Tibial nerve (tissue), 4 donors: ENCODE results near the gene CIROP. TPM values are rescaled to one million over a fixed set of nuclear protein-coding genes. Genes with fewer than 3 reads are reported as not detected.
A peak's percentile ranks its signal among the peaks of the same experiment; 100 is the strongest.

Experiments
- DNase-seq, 2 donors: peaks; one replicate each; pipeline ENCODE4 v3.0.0-alpha.2; 2019; ENCODE audit warnings: low spot score in 2 of 2
- H3K27ac ChIP-seq, 4 donors: fragments of 200-600 bp; sonication (generic) in 3 of 4; one replicate each; pipeline ENCODE4 v1.5.1; 2017 to 2019; ENCODE audit warnings: mild to moderate bottlenecking in 1 of 4
- H3K27me3 ChIP-seq, 2 donors: fragments of 200-600 bp; sonication (generic) in 1 of 2; one replicate each; pipeline versions ENCODE4 v1.5.1 to v1.6.0; 2017 to 2019
- H3K36me3 ChIP-seq, 3 donors: fragments of 200-600 bp; sonication (generic); one replicate each; pipeline ENCODE4 v1.5.1; 2018 to 2019
- H3K4me1 ChIP-seq, 4 donors: fragments of 200-600 bp; sonication (generic) in 3 of 4; one replicate each; pipeline ENCODE4 v1.5.1; 2017 to 2019
- H3K4me3 ChIP-seq, 4 donors: fragments of 200-600 bp; sonication (generic) in 3 of 4; one replicate each; pipeline ENCODE4 v1.5.1; 2017 to 2019; ENCODE audit warnings: mild to moderate bottlenecking in 1 of 4, moderate library complexity in 1 of 4
- H3K9me3 ChIP-seq, 4 donors: fragments of 200-600 bp; sonication (generic) in 3 of 4; one replicate each; pipeline ENCODE4 v1.5.1; 2017 to 2019
- EP300 ChIP-seq, 2 donors: sonication (generic); formaldehyde crosslinking; IDR thresholded peaks; one replicate each; pipeline ENCODE4 v1.6.1; 2017; ENCODE audit warnings: antibody characterized with exemption in 2 of 2, mild to moderate bottlenecking in 1 of 2
- POLR2A ChIP-seq, 2 donors: fragments of 450-650 bp; IDR thresholded peaks; one replicate each; pipeline ENCODE4 v1.6.1; 2017; ENCODE audit warnings: antibody characterized with exemption in 2 of 2, mild to moderate bottlenecking in 2 of 2, moderate library complexity in 2 of 2
- WGBS, 2 donors: methylation state at CpG; one replicate each; pipeline ENCODE4 v1.1.5; 2018; 5-methylcytosine and 5-hydroxymethylcytosine counted together
- total RNA-seq, 4 donors: library from RNA; depleted of rRNA; stranded (reverse); fragments of >200 nt; gene quantifications; one replicate each; pipeline ENCODE4 v1.1.0, GENCODE V29; 2016
- TF ChIP-seq, protein P1 (sequence below), 5 experiments: fragments of 200-600 bp in 3 of 5; fragments of 450-650 bp in 2 of 5; sonication (generic) in 3 of 5; IDR thresholded peaks; one replicate each; pipeline ENCODE4 v1.5.1; 2016 to 2019; ENCODE audit warnings: antibody characterized with exemption in 5 of 5, mild to moderate bottlenecking in 3 of 5, moderate library complexity in 2 of 5

CIROP gene
- total RNA-seq, 4 donors from 2014 or later = not detected

GRCh38 chr14:23062002-23062401 lies 42.8 kb downstream of the CIROP start:
- TF ChIP-seq POLR2A (IDR thresholded peaks at IDR 0.05) = no peak
- TF ChIP-seq, protein P1, sequence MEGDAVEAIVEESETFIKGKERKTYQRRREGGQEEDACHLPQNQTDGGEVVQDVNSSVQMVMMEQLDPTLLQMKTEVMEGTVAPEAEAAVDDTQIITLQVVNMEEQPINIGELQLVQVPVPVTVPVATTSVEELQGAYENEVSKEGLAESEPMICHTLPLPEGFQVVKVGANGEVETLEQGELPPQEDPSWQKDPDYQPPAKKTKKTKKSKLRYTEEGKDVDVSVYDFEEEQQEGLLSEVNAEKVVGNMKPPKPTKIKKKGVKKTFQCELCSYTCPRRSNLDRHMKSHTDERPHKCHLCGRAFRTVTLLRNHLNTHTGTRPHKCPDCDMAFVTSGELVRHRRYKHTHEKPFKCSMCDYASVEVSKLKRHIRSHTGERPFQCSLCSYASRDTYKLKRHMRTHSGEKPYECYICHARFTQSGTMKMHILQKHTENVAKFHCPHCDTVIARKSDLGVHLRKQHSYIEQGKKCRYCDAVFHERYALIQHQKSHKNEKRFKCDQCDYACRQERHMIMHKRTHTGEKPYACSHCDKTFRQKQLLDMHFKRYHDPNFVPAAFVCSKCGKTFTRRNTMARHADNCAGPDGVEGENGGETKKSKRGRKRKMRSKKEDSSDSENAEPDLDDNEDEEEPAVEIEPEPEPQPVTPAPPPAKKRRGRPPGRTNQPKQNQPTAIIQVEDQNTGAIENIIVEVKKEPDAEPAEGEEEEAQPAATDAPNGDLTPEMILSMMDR (IDR thresholded peaks at IDR 0.05) = no peak
- TF ChIP-seq EP300 (IDR thresholded peaks at IDR 0.05) = peak in 1 of 2 donors; percentile 68
- H3K4me1 ChIP-seq = peaks cover 0 to 23% (median 3%) of the 10 kb centered on the region in 4 donors
- H3K4me3 ChIP-seq = no peak overlapping the region
- H3K27ac ChIP-seq = peak overlapping the region in 2 of 4 donors; percentile 54 to 61
- no peaks in the 10 kb centered on the region for H3K9me3 ChIP-seq
- peaks cover 5 to 85% (median 32%) of the 10 kb centered on the region in 3 donors for H3K36me3 ChIP-seq
- 21% methylated on average over 4 of the region's 4 CpGs for WGBS, 2 donors
- DNase-seq = peak in 1 of 2 donors; percentile 73
- no peaks in the 10 kb centered on the region for H3K27me3 ChIP-seq

- peaks cover 5 to 72% (median 31%) of the 10 kb centered on the region in 3 donors for H3K36me3 ChIP-seq
- H3K4me3 ChIP-seq = no peak overlapping the region
- TF ChIP-seq EP300 (IDR thresholded peaks at IDR 0.05) (no peak), POLR2A (IDR thresholded peaks at IDR 0.05) (no peak)
- TF ChIP-seq, protein P1 (IDR thresholded peaks at IDR 0.05) = no peak
- WGBS, 2 donors = 86 to 92% methylated on average over 17 of the region's 17 CpGs
- H3K9me3 ChIP-seq = no peaks in the 10 kb centered on the region
- DNase-seq = no peak
- H3K27me3 ChIP-seq = no peaks in the 10 kb centered on the region
- H3K4me1 ChIP-seq = peaks cover 0 to 36% (median 9%) of the 10 kb centered on the region in 4 donors
- H3K27ac ChIP-seq = no peak overlapping the region
Measured at GRCh38 chr14:23060536-23061260, 44.1 kb downstream of the CIROP start.

GRCh38 chr14:23058654-23059504 lies 45.9 kb downstream of the CIROP start:
- Histone ChIP-seq H3K27ac (peak overlapping the region in 1 of 4 donors; percentile 18), H3K4me3 (no peak overlapping the region), H3K27me3 (no peaks in the 10 kb centered on the region), H3K9me3 (no peaks in the 10 kb centered on the region), H3K36me3 (peaks cover 0 to 54% (median 23%) of the 10 kb centered on the region in 3 donors), H3K4me1 (peaks cover 0 to 36% (median 9%) of the 10 kb centered on the region in 4 donors)
- no peak for DNase-seq
- TF ChIP-seq POLR2A (IDR thresholded peaks at IDR 0.05) = no peak
- WGBS, 2 donors = 86 to 88% methylated on average over 32 of the region's 32 CpGs

DNA sequence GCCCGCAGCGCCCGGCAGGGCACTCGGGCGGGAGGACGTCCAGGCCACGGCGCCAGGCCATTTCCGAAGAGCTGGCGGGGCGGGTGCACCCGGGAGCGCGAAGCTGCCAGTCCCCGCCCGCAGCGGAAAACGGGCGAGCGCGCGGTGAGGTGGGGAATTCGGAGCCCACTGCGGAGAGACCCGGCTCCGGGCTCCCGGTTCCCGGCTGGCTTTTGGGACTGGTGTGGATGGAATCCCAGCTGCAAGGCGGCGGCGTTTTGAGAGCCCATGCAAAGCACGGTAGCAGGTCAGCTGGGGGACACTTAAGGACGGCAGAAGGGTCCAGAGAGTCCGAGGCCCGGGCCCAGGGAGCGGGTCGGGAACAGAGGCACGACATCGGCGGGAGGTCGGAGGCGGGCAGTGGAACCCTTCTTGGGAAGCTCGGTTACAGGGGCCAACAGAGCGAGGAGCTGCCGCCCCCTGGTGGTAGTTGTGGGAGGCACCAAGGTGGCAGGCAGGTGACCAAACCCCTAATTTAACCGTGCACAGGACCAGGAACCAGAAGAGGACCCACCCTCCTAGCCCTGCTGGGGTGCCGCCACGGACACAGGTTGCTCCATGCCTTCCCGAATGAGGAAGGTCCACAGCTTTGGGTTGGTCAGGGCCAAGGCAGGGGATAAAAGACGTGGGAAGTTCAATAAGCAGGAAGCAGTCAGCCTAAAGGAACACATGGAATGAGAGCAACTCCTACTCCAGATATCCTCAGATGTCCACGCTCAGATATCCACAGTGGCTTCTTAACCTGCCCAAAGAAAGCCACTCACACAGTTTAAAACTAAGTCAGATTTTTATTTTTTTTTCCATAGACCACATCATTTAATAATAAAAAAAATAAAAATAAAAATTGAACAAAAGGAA lies 46.8 kb downstream of the CIROP start:
- H3K27me3 ChIP-seq = no peaks in the 10 kb centered on the region

More for the DNA sequence above, 46.8 kb downstream of the CIROP start:
- H3K4me1 ChIP-seq = peaks cover 0 to 35% (median 9%) of the 10 kb centered on the region in 4 donors
- DNase-seq = peak; percentile 68 to 82
- no peaks in the 10 kb centered on the region for H3K9me3 ChIP-seq
- TF ChIP-seq, protein P1 (IDR thresholded peaks at IDR 0.05) = peak; percentile 92 to 98 (median 95)
- TF ChIP-seq POLR2A (IDR thresholded peaks at IDR 0.05) (no peak), EP300 (IDR thresholded peaks at IDR 0.05) (peak in 1 of 2 donors; percentile 9)
- peak overlapping the region; percentile 52 to 83 (median 58) for H3K4me3 ChIP-seq
- peaks cover 0 to 45% (median 15%) of the 10 kb centered on the region in 3 donors for H3K36me3 ChIP-seq
- peak overlapping the region in 3 of 4 donors; percentile 17 to 77 (median 21) for H3K27ac ChIP-seq
- WGBS, 2 donors = 1 to 2% methylated on average over 27 to 41 of the region's 51 CpGs
